Mucosa of rectum (tissue), 2 donors: ENCODE data around the gene RBM8A.

Source experiments
- H3K27ac ChIP-seq, 2 donors: one replicate each; pipeline ENCODE4 v1.7.0; 2013; ENCODE audit warnings: inconsistent platforms in 2 of 2, low read depth in 2 of 2, low read length in 2 of 2
- H3K27me3 ChIP-seq, 2 donors: one replicate each; pipeline ENCODE4 v1.7.0; 2013; ENCODE audit warnings: low read length in 2 of 2; ENCODE audit not compliant: control insufficient read depth in 2 of 2, insufficient read depth in 2 of 2
- H3K36me3 ChIP-seq, 2 donors: one replicate each; pipeline ENCODE4 v1.7.0; 2013; ENCODE audit warnings: low read length in 2 of 2; ENCODE audit not compliant: control insufficient read depth in 2 of 2, insufficient read depth in 2 of 2
- H3K4me1 ChIP-seq, 2 donors: one replicate each; pipeline ENCODE4 v1.7.0; 2013; ENCODE audit warnings: low read length in 2 of 2, mild to moderate bottlenecking in 1 of 2; ENCODE audit not compliant: control insufficient read depth in 2 of 2, insufficient read depth in 2 of 2
- H3K4me3 ChIP-seq, 2 donors: one replicate each; pipeline ENCODE4 v1.7.0; 2013; ENCODE audit warnings: low read length in 2 of 2
- H3K9ac ChIP-seq, 2 donors: one replicate each; pipeline ENCODE4 v1.7.0; 2013; ENCODE audit warnings: low read length in 2 of 2, low read depth in 1 of 2, mild to moderate bottlenecking in 1 of 2
- H3K9me3 ChIP-seq, 2 donors: one replicate each; pipeline ENCODE4 v1.7.0; 2013; ENCODE audit warnings: low read length in 2 of 2; ENCODE audit not compliant: control insufficient read depth in 2 of 2
- donor health status: healthy.
- donor health status: Normal muscosa, but diverticular disease.

RBM8A gene

GRCh38 chr1:145897969-145898368, 29.3 kb downstream of the RBM8A start:
- H3K4me1 ChIP-seq, result no peaks in the 10 kb centered on the region
- H3K36me3 ChIP-seq, result no peaks in the 10 kb centered on the region
- H3K27ac ChIP-seq, result no peak overlapping the region
- H3K4me3 ChIP-seq, result no peak overlapping the region
- no peaks in the 10 kb centered on the region for H3K27me3 ChIP-seq
- no peaks in the 10 kb centered on the region for H3K9me3 ChIP-seq
- no peak overlapping the region for H3K9ac ChIP-seq

GRCh38 chr1:145895471-145895870, 31.8 kb downstream of the RBM8A start:
- Histone ChIP-seq H3K36me3 (no peaks in the 10 kb centered on the region), H3K4me3 (no peak overlapping the region), H3K27me3 (no peaks in the 10 kb centered on the region), H3K27ac (no peak overlapping the region), H3K9ac (no peak overlapping the region), H3K9me3 (no peaks in the 10 kb centered on the region), H3K4me1 (peaks cover 10 to 17% of the 10 kb centered on the region in 2 donors)

GRCh38 chr1:145893306-145894055, 33.8 kb downstream of the RBM8A start:
- Histone ChIP-seq H3K9ac (no peak overlapping the region), H3K4me3 (no peak overlapping the region), H3K9me3 (no peaks in the 10 kb centered on the region), H3K36me3 (no peaks in the 10 kb centered on the region), H3K4me1 (peaks cover 10 to 17% of the 10 kb centered on the region in 2 donors), H3K27me3 (no peaks in the 10 kb centered on the region), H3K27ac (no peak overlapping the region)

- no peaks in the 10 kb centered on the region for H3K9me3 ChIP-seq
- peak overlapping the region; percentile 68 to 86 for H3K27ac ChIP-seq
- H3K9ac ChIP-seq, result peak overlapping the region in 1 of 2 donors; percentile 28
- peak overlapping the region; percentile 39 to 42 for H3K4me3 ChIP-seq
- H3K36me3 ChIP-seq, result no peaks in the 10 kb centered on the region
- peaks cover 10 to 17% of the 10 kb centered on the region in 2 donors for H3K4me1 ChIP-seq
- no peaks in the 10 kb centered on the region for H3K27me3 ChIP-seq
These were observed 34.7 kb downstream of the RBM8A start for GRCh38 chr1:145892486-145893087.

- Histone ChIP-seq H3K27me3 (no peaks in the 10 kb centered on the region), H3K4me3 (peak overlapping the region; percentile 39 to 42), H3K9ac (peak overlapping the region in 1 of 2 donors; percentile 28), H3K27ac (peak overlapping the region; percentile 68 to 86), H3K4me1 (peaks cover 10 to 17% of the 10 kb centered on the region in 2 donors), H3K36me3 (no peaks in the 10 kb centered on the region), H3K9me3 (no peaks in the 10 kb centered on the region)
These were observed 35.4 kb downstream of the RBM8A start for GRCh38 chr1:145891587-145892485.

- H3K36me3 ChIP-seq, result no peaks in the 10 kb centered on the region
- H3K27ac ChIP-seq, result peak overlapping the region; percentile 68 to 86
- H3K4me1 ChIP-seq, result peaks cover 10 to 17% of the 10 kb centered on the region in 2 donors
- H3K9me3 ChIP-seq, result no peaks in the 10 kb centered on the region
- H3K27me3 ChIP-seq, result no peaks in the 10 kb centered on the region
- H3K9ac ChIP-seq, result peak overlapping the region; percentile 8 to 28
- no peak overlapping the region for H3K4me3 ChIP-seq
These were observed 36.1 kb downstream of the RBM8A start for GRCh38 chr1:145891143-145891542.

GRCh38 chr1:145889722-145890121, 37.6 kb downstream of the RBM8A start:
- peaks cover 15 to 20% of the 10 kb centered on the region in 2 donors for H3K4me1 ChIP-seq

GRCh38 chr1:145887631-145888030, 39.7 kb downstream of the RBM8A start:
- peaks cover 15 to 20% of the 10 kb centered on the region in 2 donors for H3K4me1 ChIP-seq
- H3K9ac ChIP-seq, result no peak overlapping the region
- H3K9me3 ChIP-seq, result no peaks in the 10 kb centered on the region
- no peak overlapping the region for H3K4me3 ChIP-seq
- no peaks in the 10 kb centered on the region for H3K36me3 ChIP-seq
- H3K27ac ChIP-seq, result no peak overlapping the region
- peaks cover 9 to 18% of the 10 kb centered on the region in 2 donors for H3K27me3 ChIP-seq

More at GRCh38 chr1:145889722-145890121, 37.6 kb downstream of the RBM8A start:
- H3K4me3 ChIP-seq, result no peak overlapping the region
- no peaks in the 10 kb centered on the region for H3K36me3 ChIP-seq
- H3K9me3 ChIP-seq, result no peaks in the 10 kb centered on the region
- no peak overlapping the region for H3K9ac ChIP-seq
- H3K27ac ChIP-seq, result no peak overlapping the region
- H3K27me3 ChIP-seq, result peaks cover 2 to 7% of the 10 kb centered on the region in 2 donors

GRCh38 chr1:145886816-145887215, 40.5 kb downstream of the RBM8A start:
- Histone ChIP-seq H3K4me1 (peaks cover 10 to 11% of the 10 kb centered on the region in 2 donors), H3K9ac (no peak overlapping the region), H3K27me3 (peaks cover 9 to 18% of the 10 kb centered on the region in 2 donors), H3K4me3 (no peak overlapping the region), H3K9me3 (no peaks in the 10 kb centered on the region), H3K27ac (no peak overlapping the region), H3K36me3 (no peaks in the 10 kb centered on the region)
